ENCODE data around the gene SERP2.

DNA sequence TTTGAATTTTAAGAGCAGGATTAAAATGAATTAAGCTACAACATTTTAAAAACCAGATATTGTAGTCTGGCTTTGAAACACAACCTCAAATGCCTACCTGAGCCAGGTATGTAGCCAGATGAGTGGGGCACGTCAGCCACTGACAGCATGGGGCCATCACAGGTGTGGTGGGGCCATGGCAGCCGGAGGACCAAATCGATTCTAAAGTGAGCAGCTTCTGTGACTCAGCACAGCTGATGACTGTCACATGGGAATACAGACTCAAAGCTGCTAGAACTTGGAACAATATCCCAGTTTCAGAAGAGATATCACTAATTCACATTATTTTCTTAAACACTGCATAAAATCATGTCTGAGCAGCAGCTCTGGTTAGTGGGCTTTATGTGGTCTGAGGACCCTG lies 52.8 kb downstream of the SERP2 start:
- TF ChIP-seq POLR2A (IDR thresholded peaks at IDR 0.05), result no peak
- TF ChIP-seq, protein P1, sequence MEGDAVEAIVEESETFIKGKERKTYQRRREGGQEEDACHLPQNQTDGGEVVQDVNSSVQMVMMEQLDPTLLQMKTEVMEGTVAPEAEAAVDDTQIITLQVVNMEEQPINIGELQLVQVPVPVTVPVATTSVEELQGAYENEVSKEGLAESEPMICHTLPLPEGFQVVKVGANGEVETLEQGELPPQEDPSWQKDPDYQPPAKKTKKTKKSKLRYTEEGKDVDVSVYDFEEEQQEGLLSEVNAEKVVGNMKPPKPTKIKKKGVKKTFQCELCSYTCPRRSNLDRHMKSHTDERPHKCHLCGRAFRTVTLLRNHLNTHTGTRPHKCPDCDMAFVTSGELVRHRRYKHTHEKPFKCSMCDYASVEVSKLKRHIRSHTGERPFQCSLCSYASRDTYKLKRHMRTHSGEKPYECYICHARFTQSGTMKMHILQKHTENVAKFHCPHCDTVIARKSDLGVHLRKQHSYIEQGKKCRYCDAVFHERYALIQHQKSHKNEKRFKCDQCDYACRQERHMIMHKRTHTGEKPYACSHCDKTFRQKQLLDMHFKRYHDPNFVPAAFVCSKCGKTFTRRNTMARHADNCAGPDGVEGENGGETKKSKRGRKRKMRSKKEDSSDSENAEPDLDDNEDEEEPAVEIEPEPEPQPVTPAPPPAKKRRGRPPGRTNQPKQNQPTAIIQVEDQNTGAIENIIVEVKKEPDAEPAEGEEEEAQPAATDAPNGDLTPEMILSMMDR (IDR thresholded peaks at IDR 0.05 in 8 of 11, conservative IDR thresholded peaks at IDR 0.05 in 3 of 11), result no peak
- TF ChIP-seq POLR2AphosphoS5 (IDR thresholded peaks at IDR 0.05), result no peak

Measured in spleen (tissue), 7 donors.